GM18858 (cell line): ENCODE results near the gene PSMA7.

Source experiments
- ATAC-seq: cut with Tn5 transposase; IDR thresholded peaks from one replicate; pipeline ENCODE4 v1.9.1; 2021; ENCODE audit not compliant: unreplicated experiment

PSMA7 gene

GRCh38 chr20:62096421-62097380, 46.5 kb downstream of the PSMA7 start:
- ATAC-seq = no peak

DNA sequence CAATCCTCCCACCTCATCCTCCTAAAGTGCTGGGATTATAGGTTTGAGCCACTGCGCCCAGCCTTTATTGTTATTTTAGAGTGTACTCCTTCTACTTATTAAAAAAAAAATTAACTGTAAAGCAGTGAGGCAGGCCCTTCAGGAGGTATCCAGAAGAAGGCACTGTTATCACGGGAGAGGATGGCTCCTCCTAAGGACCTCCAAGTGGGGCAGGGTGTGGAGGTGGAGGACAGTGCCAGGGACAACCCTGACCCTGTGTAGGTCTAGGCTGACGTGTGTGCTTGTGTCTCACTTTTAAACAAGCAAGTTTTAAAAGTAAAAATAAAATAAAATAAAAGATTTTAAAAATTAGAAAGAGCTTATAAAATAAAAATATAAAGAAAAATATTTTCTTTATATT, 53.8 kb downstream of the PSMA7 start:
- ATAC-seq = no peak

GRCh38 chr20:62088258-62089127, 54.7 kb downstream of the PSMA7 start:
- ATAC-seq = no peak

DNA sequence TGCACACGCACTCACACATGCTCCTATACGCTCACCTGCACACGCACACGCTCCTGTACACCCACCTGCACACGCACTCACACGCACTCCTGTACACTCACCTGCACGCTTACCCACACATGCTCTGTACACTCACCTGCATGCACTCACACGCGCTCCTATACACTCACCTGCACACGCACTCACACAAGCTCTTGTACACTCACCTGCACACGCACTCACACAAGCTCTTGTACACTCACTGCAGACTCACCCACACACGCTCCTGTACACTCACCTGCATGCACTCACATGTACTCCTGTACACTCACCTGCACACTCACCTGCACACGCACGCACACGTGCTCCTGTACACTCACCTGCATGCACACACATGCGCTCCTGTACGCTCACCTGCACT, 55.6 kb downstream of the PSMA7 start:
- no peak for ATAC-seq

GRCh38 chr20:62087227-62087626, 56.0 kb downstream of the PSMA7 start:
- ATAC-seq = no peak
